Activated effector memory CD4-positive, alpha-beta T cell treated with anti-CD3 and anti-CD28 coated beads, Interleukin-2, amount 50 U/mL, for 16 hours (primary cell): ENCODE measurements around the gene PDE10A.
"Not testable (repeated sequence)": the region's sequence is repeated elsewhere in the genome, so short reads cannot be mapped to it uniquely, and the experiment has no call there.

ENCODE experiments used
- DNase-seq: peaks from one replicate; pipeline ENCODE4 v3.0.0-alpha.2; 2020

Gene PDE10A

GRCh38 chr6:165519316-165519715 is 143.7 kb downstream of the PDE10A start:
- no peak for DNase-seq

DNA sequence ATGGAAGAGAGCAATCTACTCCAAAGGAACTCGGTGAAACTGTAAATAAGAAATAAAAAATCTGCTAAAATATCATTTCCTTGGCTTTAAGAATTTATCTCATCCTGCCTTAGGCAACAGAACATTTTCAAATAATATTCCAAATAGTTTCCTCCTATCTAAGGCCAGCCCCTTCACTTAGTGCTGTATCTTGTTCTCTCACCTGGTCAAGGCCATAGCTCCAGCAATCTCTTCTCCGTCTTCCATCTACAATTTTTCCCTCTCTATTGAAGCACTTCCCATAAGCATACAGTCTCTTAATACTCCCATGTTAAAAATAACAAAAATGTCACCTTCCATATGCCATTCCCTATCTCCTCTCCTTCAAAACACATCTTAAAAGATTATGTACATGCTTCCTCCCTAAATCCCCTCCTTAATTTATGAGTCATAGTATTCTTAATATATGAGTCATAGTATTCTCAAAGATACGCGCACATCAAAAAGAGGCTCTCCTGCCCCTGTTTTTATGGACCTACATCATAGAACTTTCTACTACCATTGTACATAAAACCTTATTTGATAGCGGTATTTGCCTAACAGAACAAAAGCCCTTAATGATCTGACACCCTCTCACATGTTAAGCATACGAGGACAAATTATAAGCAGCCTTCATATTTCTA is 146.9 kb downstream of the PDE10A start:
- DNase-seq: no peak

- no peak for DNase-seq
Observed at GRCh38 chr6:165514621-165515020, 148.4 kb downstream of the PDE10A start.

DNA sequence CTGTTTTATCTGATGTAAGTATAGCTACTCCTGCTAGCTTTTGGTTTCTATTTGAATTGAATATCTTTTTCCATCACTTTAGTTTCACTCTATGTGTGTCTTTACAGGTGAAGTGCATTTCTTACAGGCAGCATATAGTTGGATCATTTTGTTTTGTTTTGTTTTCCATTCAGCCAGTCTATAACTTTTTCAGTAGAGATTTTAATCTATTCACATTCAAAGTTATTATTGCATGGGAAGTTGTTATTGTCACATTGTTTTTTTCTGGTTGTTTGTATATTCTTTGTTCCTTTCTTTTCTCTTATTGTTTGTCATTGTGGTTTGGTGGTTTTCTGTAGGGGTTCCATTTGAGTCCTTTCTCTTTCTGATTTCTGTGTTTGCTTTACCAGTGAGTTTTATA is 151.2 kb downstream of the PDE10A start:
- DNase-seq: no peak

DNA sequence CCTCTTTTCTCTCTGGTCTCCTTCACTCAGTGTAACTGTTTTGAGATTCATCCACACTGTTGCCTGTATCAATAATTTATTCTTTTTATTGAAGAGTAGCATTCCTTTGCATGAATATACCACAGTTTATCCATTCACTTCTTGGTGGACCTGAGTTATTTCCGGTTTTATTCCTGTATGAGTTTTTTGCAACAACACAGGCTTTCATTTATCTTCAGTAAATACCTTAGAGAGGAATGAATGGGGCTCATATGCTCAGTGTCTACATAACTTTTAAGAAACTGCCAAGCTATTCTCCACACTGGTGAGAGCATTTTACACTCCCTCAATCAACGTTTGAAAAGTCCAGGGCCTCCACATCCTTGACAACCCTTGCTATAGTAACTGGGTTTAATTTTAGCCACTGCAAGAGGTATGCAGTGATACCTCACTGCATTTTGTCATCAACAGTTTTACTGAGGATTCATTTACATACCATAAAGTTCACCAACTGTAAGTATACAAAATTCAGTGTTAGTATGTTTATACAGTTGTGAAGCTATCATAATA is 154.6 kb downstream of the PDE10A start:
- no peak for DNase-seq

DNA sequence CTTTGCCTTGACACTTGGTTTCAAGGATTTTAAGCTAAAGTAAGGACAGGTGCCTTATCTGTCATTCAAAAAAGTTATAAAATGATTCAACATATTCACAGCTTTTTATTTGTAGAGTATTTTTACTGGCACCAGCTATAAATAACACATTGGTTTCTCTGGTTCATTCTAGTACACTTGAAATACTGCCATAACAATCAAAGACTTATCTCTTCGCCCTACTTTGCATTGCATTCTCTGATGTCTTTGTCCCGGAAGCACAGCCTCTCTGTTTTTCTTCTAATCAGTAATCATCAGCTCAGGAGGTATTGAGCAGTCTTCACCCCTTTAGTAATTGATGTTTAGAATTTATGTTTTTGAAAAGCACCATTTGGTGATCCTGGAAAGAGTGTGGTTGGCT is 156.4 kb downstream of the PDE10A start:
- no peak for DNase-seq

- not testable (repeated sequence) for DNase-seq
Observed at GRCh38 chr6:165500214-165500907, 162.7 kb downstream of the PDE10A start.

- DNase-seq: no peak
Observed at GRCh38 chr6:165497472-165497871, 165.6 kb downstream of the PDE10A start.

DNA sequence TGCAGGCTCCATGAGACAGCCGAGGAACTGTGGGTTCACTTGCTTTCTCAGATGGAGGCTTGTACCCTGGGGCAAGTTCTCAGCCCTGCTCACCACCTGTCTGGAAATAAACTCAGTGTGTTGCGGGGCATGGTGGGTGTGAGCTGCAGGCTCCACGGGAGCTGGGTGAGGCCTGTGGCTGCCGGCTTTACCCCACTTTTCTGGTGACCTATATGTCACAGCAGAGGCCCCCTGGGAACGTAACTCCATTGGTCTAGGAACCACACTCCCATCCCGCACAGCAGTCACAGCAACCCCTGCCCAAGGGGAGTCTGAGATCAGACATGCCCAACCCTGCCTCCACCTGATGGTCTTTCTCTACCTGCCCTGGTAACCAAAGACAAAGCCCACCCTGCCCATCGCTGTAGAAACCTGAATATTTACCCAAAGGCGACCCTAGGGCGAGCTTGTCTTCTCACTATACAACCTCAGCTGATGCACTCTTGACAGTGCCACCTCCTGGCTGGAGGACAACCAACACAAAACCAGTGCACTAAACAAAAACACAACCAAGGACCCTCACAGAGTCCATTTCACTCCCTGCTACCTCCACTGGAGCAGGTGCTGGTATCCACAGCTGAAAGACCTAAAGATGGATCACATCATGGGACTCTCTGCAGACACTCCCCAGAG is 174.3 kb downstream of the PDE10A start:
- DNase-seq: no peak

DNA sequence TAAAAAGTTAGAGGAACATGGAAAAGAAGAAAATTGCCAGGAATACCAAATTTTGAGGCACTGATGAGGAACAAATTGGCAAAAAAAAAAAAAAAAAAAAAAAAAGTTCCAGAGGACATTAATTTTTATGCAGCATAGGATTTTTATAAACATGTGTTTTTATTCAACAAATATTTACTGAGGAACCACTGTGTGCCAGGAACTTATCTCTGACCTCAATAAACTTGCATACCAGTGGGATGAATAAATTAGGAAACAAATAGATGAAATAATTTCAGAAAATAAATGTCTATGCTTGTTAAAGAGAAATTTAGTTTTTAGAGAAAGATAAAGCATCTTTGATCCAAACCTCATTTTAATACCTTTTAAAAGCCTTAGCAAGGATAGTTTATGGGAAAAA is 175.1 kb downstream of the PDE10A start:
- no peak for DNase-seq

GRCh38 chr6:165487347-165487746 is 175.7 kb downstream of the PDE10A start:
- DNase-seq: no peak

DNA sequence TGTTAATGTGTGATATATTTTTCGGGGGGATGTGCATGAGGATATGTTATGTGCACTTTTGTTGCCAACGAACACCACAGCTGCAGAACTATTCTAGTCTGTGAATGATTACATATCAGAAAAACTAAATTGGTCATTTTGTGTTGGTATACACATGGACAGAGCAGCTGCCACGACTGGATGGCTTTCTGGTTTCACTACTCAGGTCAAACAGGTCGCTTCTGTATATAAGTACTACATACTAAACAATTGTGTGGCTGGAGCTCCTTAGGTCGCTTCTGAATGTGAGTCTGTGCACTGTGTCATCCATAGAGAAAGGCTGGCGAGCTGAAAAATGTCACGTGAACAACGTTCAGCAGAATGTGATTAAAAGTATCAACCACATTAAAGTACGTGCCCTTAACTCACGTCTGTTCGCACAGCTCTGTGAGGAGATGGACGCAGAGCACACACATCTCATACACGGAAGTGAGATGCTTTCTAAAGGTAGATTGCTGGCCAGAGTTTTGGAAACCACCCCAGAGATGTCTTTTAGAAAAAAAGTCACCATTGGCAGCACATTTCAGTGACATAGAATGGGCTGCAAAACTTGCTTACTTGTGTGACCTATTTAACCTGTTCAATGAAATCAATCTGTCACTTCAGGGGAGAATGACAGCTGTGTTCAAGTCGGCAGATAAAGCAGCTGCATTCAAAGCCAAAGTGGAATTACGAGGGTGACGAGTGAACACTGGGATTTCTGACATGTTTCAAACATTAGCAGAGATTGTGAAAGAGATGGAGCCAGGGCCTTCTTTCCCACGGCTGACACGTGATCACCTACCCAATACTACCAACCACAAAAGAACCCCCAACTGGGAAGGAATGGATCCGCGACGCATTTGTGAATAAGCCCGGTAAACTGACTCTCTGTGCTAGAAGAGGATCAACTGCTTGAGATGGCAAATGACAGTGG is 176.6 kb downstream of the PDE10A start:
- DNase-seq: no peak

GRCh38 chr6:165484178-165484889 is 178.7 kb downstream of the PDE10A start:
- DNase-seq: no peak

GRCh38 chr6:165481921-165482320 is 181.1 kb downstream of the PDE10A start:
- DNase-seq: no peak

- no peak for DNase-seq
Observed at GRCh38 chr6:165480916-165481315, 182.1 kb downstream of the PDE10A start.

DNA sequence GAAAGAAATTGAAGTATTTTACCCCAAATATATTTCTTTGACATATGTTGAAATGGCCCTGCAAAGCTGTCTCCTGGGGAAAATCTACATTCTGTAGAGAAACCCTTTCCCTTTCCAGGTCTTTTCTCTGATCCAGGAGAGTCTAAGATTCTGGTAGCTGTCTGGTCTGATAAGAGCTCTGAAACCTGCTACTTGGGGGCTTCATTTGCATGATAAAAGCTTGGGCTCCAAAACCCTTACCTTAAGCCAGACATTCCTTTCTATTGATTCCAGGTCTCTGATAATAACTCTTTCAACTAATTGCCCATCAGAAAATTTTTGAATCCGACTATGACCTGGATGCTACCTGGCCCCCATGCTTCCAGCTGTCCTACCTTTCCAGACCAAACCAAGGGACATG is 184.5 kb downstream of the PDE10A start:
- no peak for DNase-seq

DNA sequence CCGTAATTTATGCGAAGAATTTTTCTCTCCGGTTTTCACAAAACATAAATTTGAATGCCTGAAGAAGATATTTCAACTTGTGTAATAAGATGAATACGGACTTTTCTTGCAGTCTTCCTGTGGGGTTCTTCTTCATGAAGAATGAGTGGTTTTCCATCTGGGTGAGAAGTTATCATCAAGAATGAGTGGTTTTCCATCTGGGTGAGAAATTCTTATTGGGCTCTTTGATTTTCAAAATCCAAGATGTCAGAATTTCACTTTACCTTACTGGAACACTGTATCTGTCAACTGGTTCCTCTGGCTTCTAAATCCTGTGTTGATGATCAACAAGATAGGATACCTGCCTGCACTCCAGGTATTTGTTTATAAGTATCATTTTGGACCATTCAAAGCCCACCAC is 193.6 kb downstream of the PDE10A start:
- DNase-seq: no peak

- no peak for DNase-seq
Observed at GRCh38 chr6:165468340-165469235, 194.5 kb downstream of the PDE10A start.

- not testable (repeated sequence) for DNase-seq
Observed at GRCh38 chr6:165463499-165463898, 199.5 kb downstream of the PDE10A start.

GRCh38 chr6:165459605-165460301 is 203.3 kb downstream of the PDE10A start:
- not testable (repeated sequence) for DNase-seq
